ENCODE data around the gene PITPNB. TPM values are rescaled to one million over a fixed set of nuclear protein-coding genes. Genes with fewer than 3 reads are reported as not detected.

PITPNB gene
- total and polyA plus RNA-seq, 2 experiments from 2014 or later: 50.9 to 56.0 TPM

- TF ChIP-seq ETS1 (IDR thresholded peaks at IDR 0.05) (no peak), EZH2 (IDR thresholded peaks at IDR 0.05; ENCODE audit: low read depth, unreplicated experiment) (no peak), STAT1 (IDR thresholded peaks at IDR 0.05; ENCODE audit: unreplicated experiment) (no peak)
Observed at GRCh38 chr22:27948569-27948968, 29.5 kb upstream of the PITPNB start (continued).

GRCh38 chr22:27947448-27947847 is 28.4 kb upstream of the PITPNB start:
- Histone ChIP-seq H4K20me1 (replicated peaks; ENCODE audit: insufficient read depth) (no peaks in the 10 kb centered on the region), H3K36me3 (ENCODE audit: insufficient read depth) (no peaks in the 10 kb centered on the region), H3F3A (replicated peaks; ENCODE audit: low read depth) (no peaks in the 10 kb centered on the region), H3K9me2 (ENCODE audit: insufficient read depth) (no peaks in the 10 kb centered on the region), H3K4me1 (ENCODE audit: insufficient read depth) (no peaks in the 10 kb centered on the region), H3K4me3 (no peak overlapping the region), H2AFZ (no peak overlapping the region), H3K27ac (ENCODE audit: low read depth) (no peak overlapping the region), H3K27me3 (ENCODE audit: insufficient read depth) (no peaks in the 10 kb centered on the region), H3K79me2 (replicated peaks; ENCODE audit: insufficient read depth) (no peaks in the 10 kb centered on the region), H3K4me2 (no peak overlapping the region)
- H3K4me1 Mint-ChIP-seq: 0 out of 3 replicates have a peak, but pooled peaks cover 3% of the 10 kb centered on the region
- no peak overlapping the region for H3K4me3 Mint-ChIP-seq
- H3K27me3 Mint-ChIP-seq (ENCODE audit: insufficient read depth, low read depth, poor library complexity): peaks cover 1% of the 10 kb centered on the region
- H3K36me3 Mint-ChIP-seq (ENCODE audit: low read depth): no peaks in the 10 kb centered on the region
- no peak overlapping the region for H3K27ac Mint-ChIP-seq
- DNase-seq (ENCODE audit: low spot score): no peak
- ATAC-seq: no peak
- H3K9me3 Mint-ChIP-seq: no peaks in the 10 kb centered on the region
- TF ChIP-seq JUNB (IDR thresholded peaks at IDR 0.05; ENCODE audit: unreplicated experiment): no peak
- TF ChIP-seq ZNF331 (CRISPR knock-in tag; IDR thresholded peaks at IDR 0.05; ENCODE audit: low read depth): no peak
- no peak for TF ChIP-seq CTCF (conservative IDR thresholded peaks at IDR 0.05; ENCODE audit: low read depth in 2 of 2)
- TF ChIP-seq NANOG (IDR thresholded peaks at IDR 0.05; ENCODE audit: borderline replicate concordance): no peak
- no peak for TF ChIP-seq CREB1 (CRISPR knock-in tag; IDR thresholded peaks at IDR 0.05; ENCODE audit: low read depth)
- TF ChIP-seq POLR2AphosphoS5 (IDR thresholded peaks at IDR 0.05; ENCODE audit: low read depth): no peak
- TF ChIP-seq EZH2 (IDR thresholded peaks at IDR 0.05; ENCODE audit: low read depth, unreplicated experiment): no peak
- TF ChIP-seq EZH2phosphoT487 (IDR thresholded peaks at IDR 0.05; ENCODE audit: unreplicated experiment): no peak
- TF ChIP-seq ETS1 (IDR thresholded peaks at IDR 0.05): no peak
- TF ChIP-seq ZNF114 (CRISPR knock-in tag; IDR thresholded peaks at IDR 0.05): no peak
- TF ChIP-seq STAT1 (IDR thresholded peaks at IDR 0.05; ENCODE audit: unreplicated experiment): no peak
- no peak for TF ChIP-seq REST (IDR thresholded peaks at IDR 0.05; ENCODE audit: unreplicated experiment)
